GM12878 (cell line): ENCODE results near the gene GOLGA8B. TPM values are rescaled to one million over a fixed set of nuclear protein-coding genes. Genes with fewer than 3 reads are reported as not detected.

Source experiments
- ATAC-seq: fragments of 200-7000 bp; cut with Tn5 transposase; 3 replicates; pipeline ENCODE4 v1.9.1; 2020; ENCODE audit warnings: mild to moderate bottlenecking, moderate library complexity
- BruUV-seq: library from RNA; stranded (reverse); fragments of 400-500 nt; replicated peaks from 2 replicates; lab custom pipeline; 2021; lab: Mats Ljungman, UMichigan
- CTCF ChIA-PET: fragments of 300-600 bp; sonication (Branson Sonifier 250); formaldehyde crosslinking; extraction: SDS; loops from one replicate; lab custom pipeline; 2021; ENCODE audit warnings: inconsistent platforms; lab: Yijun Ruan, JAX
- POLR2A ChIA-PET: fragments of 350-600 bp; formaldehyde crosslinking; extraction: SDS; loops from one replicate; lab custom pipeline; 2021; ENCODE audit warnings: inconsistent platforms; lab: Charles Lee
- RAD21 ChIA-PET: fragments of 300-600 bp; sonication (Branson Sonifier 250); formaldehyde crosslinking; loops from one replicate; lab custom pipeline; 2023; ENCODE audit warnings: antibody characterized with exemption; ENCODE audit not compliant: unreplicated experiment; lab: Charles Lee
- SMC1A ChIA-PET: fragments of 300-600 bp; sonication (Branson Sonifier 250); formaldehyde crosslinking; loops from one replicate; lab custom pipeline; 2023; ENCODE audit not compliant: unreplicated experiment, uncharacterized antibody; lab: Charles Lee
- DNase-seq: peaks from one replicate; pipeline ENCODE4 v3.0.0-alpha.2; 2011; ENCODE audit warnings: low read depth, low spot score
- FAIRE-seq: peaks from 3 replicates; lab custom pipeline; 2011; peaks lifted over from hg19 to GRCh38; lab: Jason Lieb, UNC
- H2AFZ ChIP-seq: 2 replicates; pipeline ENCODE4 v1.6.0; 2011; ENCODE audit warnings: low read depth, low read length, control low read depth; ENCODE audit not compliant: control insufficient read depth
- H3K27ac ChIP-seq: 2 replicates; pipeline ENCODE4 v1.5.1; 2011; ENCODE audit warnings: control low read depth; ENCODE audit not compliant: control insufficient read depth, insufficient read depth
- H3K27me3 ChIP-seq, 2 experiments: replicated peaks in 1 of 2; 2 replicates each; pipeline versions ENCODE4 v1.6.0 to v1.6.1; 2011; ENCODE audit warnings: low read length in 1 of 2; ENCODE audit not compliant: control insufficient read depth in 2 of 2, insufficient read depth in 2 of 2
- H3K36me3 ChIP-seq, 2 experiments: 2 replicates each; pipeline ENCODE4 v1.5.1; 2011; ENCODE audit warnings: low read length in 1 of 2; ENCODE audit not compliant: control insufficient read depth in 2 of 2, insufficient read depth in 2 of 2
- H3K4me1 ChIP-seq: 2 replicates; pipeline ENCODE4 v1.6.1; 2011; ENCODE audit warnings: mild to moderate bottlenecking, low read length, moderate library complexity, mixed read lengths; ENCODE audit not compliant: control insufficient read depth, insufficient read depth
- H3K4me2 ChIP-seq: 2 replicates; pipeline ENCODE4 v1.6.0; 2011; ENCODE audit warnings: control low read depth; ENCODE audit not compliant: control insufficient read depth, insufficient read depth
- H3K4me3 ChIP-seq: fragments of 200-600 bp; sonication (generic); 2 replicates; pipeline ENCODE4 v1.5.1; 2016
- H3K79me2 ChIP-seq: 2 replicates; pipeline ENCODE4 v1.6.0; 2011; ENCODE audit warnings: low read length; ENCODE audit not compliant: control insufficient read depth, insufficient read depth
- H3K9ac ChIP-seq: 2 replicates; pipeline ENCODE4 v1.8.0; 2011; ENCODE audit warnings: low read length, control low read depth, mixed read lengths; ENCODE audit not compliant: control insufficient read depth, insufficient read depth
- H3K9me3 ChIP-seq: replicated peaks from 3 replicates; pipeline ENCODE4 v1.5.1; 2011; ENCODE audit warnings: mild to moderate bottlenecking, low read length; ENCODE audit not compliant: control insufficient read depth, insufficient read depth
- H4K20me1 ChIP-seq: 2 replicates; pipeline ENCODE4 v1.6.0; 2011; ENCODE audit not compliant: control insufficient read depth, insufficient read depth
- EP300 ChIP-seq, 2 experiments: fragments of 150-350 bp in 1 of 2; IDR thresholded peaks; 2 replicates each; pipeline ENCODE4 v1.6.1; 2011 to 2012; ENCODE audit warnings: low read depth in 2 of 2, low read length in 2 of 2, borderline replicate concordance in 1 of 2, improper control_type of control experiment in 1 of 2, inconsistent platforms in 1 of 2; ENCODE audit not compliant: control insufficient read depth in 1 of 2
- MAX ChIP-seq: IDR thresholded peaks from 2 replicates; pipeline ENCODE4 v1.6.1; 2012; ENCODE audit warnings: low read depth, low read length, improper control_type of control experiment
- NFYA ChIP-seq: IDR thresholded peaks from 2 replicates; pipeline ENCODE4 v1.6.1; 2011; ENCODE audit warnings: low read depth, mild to moderate bottlenecking, low read length, improper control_type of control experiment, borderline replicate concordance
- NRF1 ChIP-seq: conservative IDR thresholded peaks from 2 replicates; pipeline ENCODE4 v1.6.1; 2011; ENCODE audit warnings: mild to moderate bottlenecking, low read depth, low read length, improper control_type of control experiment
- REST ChIP-seq: IDR thresholded peaks from 2 replicates; pipeline ENCODE4 v1.6.1; 2012; ENCODE audit warnings: mild to moderate bottlenecking, low read depth, low read length
- RUNX3 ChIP-seq: IDR thresholded peaks from 2 replicates; pipeline ENCODE4 v1.6.1; 2012; ENCODE audit warnings: low read length, inconsistent platforms
- TCF7 ChIP-seq: IDR thresholded peaks from 2 replicates; pipeline ENCODE4 v1.6.1; 2014; ENCODE audit warnings: antibody characterized with exemption, borderline replicate concordance
- YBX1 ChIP-seq: fragments of 450-650 bp; IDR thresholded peaks from 2 replicates; pipeline ENCODE4 v1.6.1; 2016; ENCODE audit warnings: antibody characterized with exemption
- WGBS: methylation state at CpG from one replicate; pipeline ENCODE4 v1.1.6; 2016; ENCODE audit warnings: low lambda C conversion rate; ENCODE audit not compliant: insufficient replicate concordance, insufficient coverage; ENCODE audit errors: missing lambda C conversion rate; 5-methylcytosine and 5-hydroxymethylcytosine counted together
- in situ Hi-C: fragments of 300-500 bp; cut with MboI; formaldehyde crosslinking; loops from 9 replicates; pipeline ENCODE4 v1.14.3; 2018; ENCODE audit warnings: mixed read lengths
- intact Hi-C: fragments of 100-400 bp; cut with micrococcal nuclease; formaldehyde crosslinking; loops from one replicate; pipeline ENCODE4 v1.14.2; 2022; ENCODE audit not compliant: unreplicated experiment
- polyA plus RNA-seq, 11 experiments: library from polyadenylated mRNA; depleted of rRNA in 4 of 11; unstranded in 6 of 11; stranded (reverse) in 5 of 11; fragments of >200 nt; fragmentation: Nextera tagmentation in 4 of 11; fragmentation: Illumina TruSeq in 1 of 11; extraction: Ambion mirVana in 4 of 11; extraction: Trizol in 1 of 11; gene quantifications; 1 replicate in 1 of 11; 2 replicates in 10 of 11; pipeline versions ENCODE4 v1.2.1 to v1.2.3, GENCODE V29; 2011 to 2016; ENCODE audit warnings: inconsistent platforms in 2 of 11, missing spikeins in 2 of 11, low read depth in 1 of 11
- total RNA-seq, 4 experiments: library from RNA; depleted of rRNA in 3 of 4; stranded (reverse); fragments of >200 nt in 3 of 4; fragmentation: Illumina TruSeq in 1 of 4; extraction: Trizol in 1 of 4; gene quantifications; 2 replicates each; pipeline versions ENCODE4 v1.2.1 to v1.2.3, GENCODE V29; 2013 to 2021

GOLGA8B gene
- total and polyA plus RNA-seq, 10 of the 15 experiments (the other 5 are each of a cell fraction or from before 2014, with no cell fraction given), result 18.5 to 302 (median 78.7) TPM

- no peak for TF ChIP-seq MAX
- TF ChIP-seq REST, result no peak
- no peak for TF ChIP-seq RUNX3
- TF ChIP-seq EP300 (IDR thresholded peaks at IDR 0.05; ENCODE audit: borderline replicate concordance in 1 of 2, control insufficient read depth in 1 of 2, low read depth in 2 of 2, low read length in 2 of 2), result no peak
- TF ChIP-seq TCF7, result no peak
- TF ChIP-seq, all 136 proteins: peak for 0
Measured at GRCh38 chr15:34600923-34601322, 17.5 kb upstream of the GOLGA8B start (continued).

- Histone ChIP-seq H3K27me3 (peaks cover 0 to 2% of the 10 kb centered on the region in 2 experiments; a peak in 1 of 4 replicates), H3K79me2 (no peaks in the 10 kb centered on the region), H3K4me3 (no peak overlapping the region), H3K4me2 (no peak overlapping the region), H2AFZ (no peak overlapping the region), H4K20me1 (no peaks in the 10 kb centered on the region), H3K9ac (no peak overlapping the region), H3K27ac (no peak overlapping the region), H3K4me1 (no peaks in the 10 kb centered on the region), H3K36me3 (no peaks in the 10 kb centered on the region), H3K9me3 (no peaks in the 10 kb centered on the region)
- CTCF ChIA-PET, result no interaction called here
- intact Hi-C loops (no loop called here), in situ Hi-C loops (loop anchor here (25.0 kb wide), 2 partner anchors 362 to 537 kb away; partner anchors contain the start of gene EMC4)
- TF ChIP-seq YBX1 (no peak), NFYA (no peak), NRF1 (no peak)
- RAD21 ChIA-PET, result interaction anchor here (0.7 kb wide), 1 partner anchor 11 kb away, joined by 3 read pairs; no protein-coding TSS in a partner anchor
- SMC1A ChIA-PET, result no interaction called here
- POLR2A ChIA-PET, result no interaction called here
- no peak for ATAC-seq
- no TSS peak for BruUV-seq
- no peak for DNase-seq
- WGBS, result 43% methylated on average over 2 of the region's 2 CpGs
- no peak for FAIRE-seq
Measured at GRCh38 chr15:34598799-34599585, 15.5 kb upstream of the GOLGA8B start.
